HG03558 (cell line): ENCODE measurements around the gene DVL1.

Experiments
- ATAC-seq: cut with Tn5 transposase; IDR thresholded peaks from one replicate; pipeline ENCODE4 v1.9.1; 2021; ENCODE audit warnings: moderate number of reproducible peaks; ENCODE audit not compliant: unreplicated experiment; ENCODE audit errors: extremely low read depth

Gene DVL1

GRCh38 chr1:1314678-1315335 is 34.4 kb downstream of the DVL1 start:
- no peak for ATAC-seq

- ATAC-seq: no peak
Measured at GRCh38 chr1:1314237-1314586, 35.0 kb downstream of the DVL1 start.

- no peak for ATAC-seq
Measured at GRCh38 chr1:1313500-1314236, 35.5 kb downstream of the DVL1 start.

GRCh38 chr1:1312450-1313314 is 36.5 kb downstream of the DVL1 start:
- ATAC-seq: no peak

- no peak for ATAC-seq
Measured at GRCh38 chr1:1311107-1312104, 37.8 kb downstream of the DVL1 start.

GRCh38 chr1:1310476-1311053 is 38.7 kb downstream of the DVL1 start:
- ATAC-seq: no peak

- ATAC-seq: no peak
Measured at GRCh38 chr1:1310109-1310385, 39.2 kb downstream of the DVL1 start.

GRCh38 chr1:1309251-1310108 is 39.7 kb downstream of the DVL1 start:
- ATAC-seq: no peak

GRCh38 chr1:1308756-1309250 is 40.4 kb downstream of the DVL1 start:
- no peak for ATAC-seq

- ATAC-seq: peak; percentile 27
Measured at GRCh38 chr1:1307923-1308755, 41.1 kb downstream of the DVL1 start, which contains the start of the genes ACAP3 and PUSL1. Gene ACAP3, minus strand, starts transcription at chr1:1307930. Its CDS starts 115 bp downstream, at chr1:1307815. Gene PUSL1, plus strand, starts transcription at chr1:1308597. Its CDS starts 47 bp downstream, at chr1:1308644.

GRCh38 chr1:1307261-1307922 is 41.8 kb downstream of the DVL1 start:
- peak; percentile 3 for ATAC-seq

GRCh38 chr1:1306661-1307260 is 42.5 kb downstream of the DVL1 start:
- no peak for ATAC-seq

GRCh38 chr1:1306070-1306660 is 43.1 kb downstream of the DVL1 start:
- ATAC-seq: no peak

GRCh38 chr1:1305300-1306069 is 43.7 kb downstream of the DVL1 start:
- no peak for ATAC-seq
